ENCODE measurements around the gene GSE1. TPM values are rescaled to one million over a fixed set of nuclear protein-coding genes. Genes with fewer than 3 reads are reported as not detected.
A peak's percentile ranks its signal among the peaks of the same experiment; 100 is the strongest.

GSE1 gene
- total RNA-seq, 1 experiment from 2014 or later: 38.4 TPM

- CTCF ChIA-PET: no interaction called here
- Histone ChIP-seq H3K4me2 (ENCODE audit: low read length) (no peak overlapping the region), H4K20me1 (ENCODE audit: low read length) (peaks cover 10% of the 10 kb centered on the region; the same call in 1 of the 2 replicates), H3K4me3 (ENCODE audit: low read length) (no peak overlapping the region), H3K36me3 (ENCODE audit: low read depth, low read length) (no peaks in the 10 kb centered on the region), H3K9me3 (ENCODE audit: low read length) (no peaks in the 10 kb centered on the region), H3K27ac (ENCODE audit: low read length) (no peak overlapping the region), H3K9me2 (replicated peaks; ENCODE audit: low read length) (no peaks in the 10 kb centered on the region), H2AFZ (ENCODE audit: low read length) (no peak overlapping the region), H3K9ac (ENCODE audit: low read length) (no peak overlapping the region), H3K79me2 (ENCODE audit: low read length) (peaks cover 67% of the 10 kb centered on the region), H3K27me3 (ENCODE audit: low read length) (no peaks in the 10 kb centered on the region), H3F3A (ENCODE audit: low read length, unreplicated experiment) (no peaks in the 10 kb centered on the region), H3K4me1 (ENCODE audit: insufficient read depth, low read length) (peaks cover 22% of the 10 kb centered on the region)
- intact Hi-C loops (cut with micrococcal nuclease): no loop called here
- DNase-seq (no peak), ATAC-seq (no peak)
- no TSS peak for BruUV-seq (replicated peaks)
- POLR2A ChIA-PET (ENCODE audit: unreplicated experiment): no interaction called here
- no peak for TF ChIP-seq EZH2phosphoT487 (IDR thresholded peaks at IDR 0.05; ENCODE audit: borderline replicate concordance, low read length)
- TF ChIP-seq CTCF (conservative IDR thresholded peaks at IDR 0.05; ENCODE audit: low read depth, low read length): no peak
- no peak for TF ChIP-seq EZH2 (IDR thresholded peaks at IDR 0.05; ENCODE audit: low read length, unreplicated experiment)
Observed at GRCh38 chr16:85643631-85644030, 30.5 kb downstream of the GSE1 start.

- no peaks in the 10 kb centered on the region for H3K9me2 ChIP-seq (replicated peaks; ENCODE audit: low read length)
- H3K9ac ChIP-seq (ENCODE audit: low read length): no peak overlapping the region
- peak overlapping the region; percentile 80 for H3K4me2 ChIP-seq (ENCODE audit: low read length)
- TF ChIP-seq CTCF (conservative IDR thresholded peaks at IDR 0.05; ENCODE audit: low read depth, low read length) (no peak), EZH2 (IDR thresholded peaks at IDR 0.05; ENCODE audit: low read length, unreplicated experiment) (no peak), EZH2phosphoT487 (IDR thresholded peaks at IDR 0.05; ENCODE audit: borderline replicate concordance, low read length) (no peak)
- H3K9me3 ChIP-seq (ENCODE audit: low read length): no peaks in the 10 kb centered on the region
- ChIA-PET CTCF (no interaction called here), POLR2A (ENCODE audit: unreplicated experiment) (no interaction called here)
- peak overlapping the region; percentile 71; the same call in 1 of the 2 replicates for H3K27ac ChIP-seq (ENCODE audit: low read length)
- no peaks in the 10 kb centered on the region for H3K36me3 ChIP-seq (ENCODE audit: low read depth, low read length)
- no peaks in the 10 kb centered on the region for H3K27me3 ChIP-seq (ENCODE audit: low read length)
- H2AFZ ChIP-seq (ENCODE audit: low read length): no peak overlapping the region
- H4K20me1 ChIP-seq (ENCODE audit: low read length): peaks cover 10% of the 10 kb centered on the region; the same call in 1 of the 2 replicates
- DNase-seq: no peak
- peaks cover 62% of the 10 kb centered on the region for H3K79me2 ChIP-seq (ENCODE audit: low read length)
- H3F3A ChIP-seq (ENCODE audit: low read length, unreplicated experiment): no peaks in the 10 kb centered on the region
- H3K4me3 ChIP-seq (ENCODE audit: low read length): no peak overlapping the region
- intact Hi-C loops (cut with micrococcal nuclease): no loop called here
- H3K4me1 ChIP-seq (ENCODE audit: insufficient read depth, low read length): peaks cover 22% of the 10 kb centered on the region
- no peak for ATAC-seq
- BruUV-seq (replicated peaks): no TSS peak
Observed at GRCh38 chr16:85644093-85644712, 31.1 kb downstream of the GSE1 start.

- peak overlapping the region; percentile 53; the same call in 1 of the 2 replicates for H3K4me3 ChIP-seq (ENCODE audit: low read length)
- H3K4me2 ChIP-seq (ENCODE audit: low read length): peak overlapping the region; percentile 80
- DNase-seq: peak; percentile 85
- ATAC-seq: peak; percentile 91
- H3K79me2 ChIP-seq (ENCODE audit: low read length): peaks cover 58% of the 10 kb centered on the region
- H3F3A ChIP-seq (ENCODE audit: low read length, unreplicated experiment): no peaks in the 10 kb centered on the region
- H3K9me3 ChIP-seq (ENCODE audit: low read length): no peaks in the 10 kb centered on the region
- intact Hi-C loops (cut with micrococcal nuclease): no loop called here
- no peaks in the 10 kb centered on the region for H3K9me2 ChIP-seq (replicated peaks; ENCODE audit: low read length)
- peak overlapping the region; percentile 71 for H3K27ac ChIP-seq (ENCODE audit: low read length)
- CTCF ChIA-PET: no interaction called here
- H3K27me3 ChIP-seq (ENCODE audit: low read length): no peaks in the 10 kb centered on the region
- H2AFZ ChIP-seq (ENCODE audit: low read length): no peak overlapping the region
- H3K4me1 ChIP-seq (ENCODE audit: insufficient read depth, low read length): peaks cover 22% of the 10 kb centered on the region
- no peak for TF ChIP-seq EZH2 (IDR thresholded peaks at IDR 0.05; ENCODE audit: low read length, unreplicated experiment)
- TF ChIP-seq EZH2phosphoT487 (IDR thresholded peaks at IDR 0.05; ENCODE audit: borderline replicate concordance, low read length): peak; percentile 49; the same call in 1 of the 2 replicates
- POLR2A ChIA-PET (ENCODE audit: unreplicated experiment): no interaction called here
- no peaks in the 10 kb centered on the region for H3K36me3 ChIP-seq (ENCODE audit: low read depth, low read length)
- peaks cover 10% of the 10 kb centered on the region; the same call in 1 of the 2 replicates for H4K20me1 ChIP-seq (ENCODE audit: low read length)
- H3K9ac ChIP-seq (ENCODE audit: low read length): peak overlapping the region; percentile 32; the same call in 1 of the 2 replicates
- no TSS peak for BruUV-seq (replicated peaks)
Observed at GRCh38 chr16:85645021-85645589, 32.0 kb downstream of the GSE1 start.

All from PC-3 (cell line).